ENCODE data around the gene TACSTD2.
"Not testable (repeated sequence)": the region's sequence is repeated elsewhere in the genome, so short reads cannot be mapped to it uniquely, and the experiment has no call there.

TACSTD2 gene

DNA sequence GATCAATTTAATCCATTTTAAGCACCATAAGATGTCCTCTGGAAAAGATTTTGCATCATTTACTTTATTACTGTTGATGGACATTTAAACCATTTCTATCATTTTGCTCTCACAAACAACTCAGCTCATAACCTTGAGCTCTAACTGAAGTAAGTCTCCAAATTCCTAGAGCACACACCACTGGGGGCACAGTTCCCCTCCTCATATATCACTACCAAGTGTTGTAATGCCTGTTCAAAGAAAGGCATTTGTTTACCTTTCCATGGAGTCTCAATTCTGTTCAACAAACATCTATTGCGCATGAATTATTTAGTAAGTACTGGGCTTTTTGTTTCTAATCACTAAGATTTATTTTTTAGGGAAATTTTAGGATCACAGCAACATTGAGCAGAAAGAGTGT is 21.7 kb downstream of the TACSTD2 start:
- no peak for TF ChIP-seq CTCF (IDR thresholded peaks at IDR 0.05; ENCODE audit: control insufficient read depth, insufficient read depth, low read depth, low read length, missing control alignments)
- H3K4me3 ChIP-seq (ENCODE audit: control insufficient read depth, low read depth, low read length) = no peak overlapping the region
- DNase-seq (ENCODE audit: low read depth) = no peak

DNA sequence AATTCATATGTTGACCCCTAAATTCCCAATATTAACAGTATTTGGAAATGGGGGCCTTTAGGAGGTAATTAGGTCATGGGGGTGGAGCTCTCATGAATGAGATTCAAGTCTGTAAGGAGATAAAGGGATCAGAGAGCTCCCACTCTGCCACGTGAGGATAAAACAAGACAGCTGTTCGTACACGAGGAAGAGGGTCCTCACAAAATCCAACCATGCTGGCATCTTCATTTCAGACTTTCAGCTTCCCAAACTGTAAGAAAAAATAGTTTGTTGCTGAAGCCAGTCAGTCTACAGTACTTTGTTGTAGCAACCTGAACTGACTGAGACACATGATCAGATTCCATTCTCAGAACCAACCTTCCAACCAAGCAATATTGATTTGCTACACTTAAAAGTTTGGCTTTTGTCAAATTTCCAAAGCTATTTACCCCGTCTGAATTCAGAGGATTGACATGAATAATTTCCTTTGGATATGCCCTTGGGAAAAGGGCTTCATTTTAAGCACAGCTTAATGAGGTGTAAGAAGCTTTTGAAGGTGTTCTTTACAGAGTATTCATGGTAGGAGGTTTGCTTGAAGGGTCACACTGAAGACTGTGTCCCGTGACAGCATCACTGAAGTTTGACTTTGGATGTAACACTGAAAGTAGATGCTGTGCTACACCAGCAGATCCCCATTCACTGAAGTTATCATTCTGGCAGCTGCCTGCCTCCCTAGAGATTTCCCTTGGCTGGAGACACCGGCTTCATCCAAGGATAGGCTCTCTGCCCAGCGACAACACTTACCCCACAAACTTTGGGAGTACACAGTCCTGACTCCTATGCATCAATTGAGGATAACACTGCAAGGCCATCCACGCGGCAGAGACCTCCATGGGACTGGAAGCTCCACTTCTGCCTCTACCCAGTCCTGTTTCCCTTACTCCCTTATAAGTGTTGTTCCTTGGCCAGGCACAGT is 25.6 kb downstream of the TACSTD2 start:
- no peak overlapping the region for H3K4me3 ChIP-seq (ENCODE audit: control insufficient read depth, low read depth, low read length)
- DNase-seq (ENCODE audit: low read depth) = no peak
- TF ChIP-seq CTCF (IDR thresholded peaks at IDR 0.05; ENCODE audit: control insufficient read depth, insufficient read depth, low read depth, low read length, missing control alignments) = no peak

DNA sequence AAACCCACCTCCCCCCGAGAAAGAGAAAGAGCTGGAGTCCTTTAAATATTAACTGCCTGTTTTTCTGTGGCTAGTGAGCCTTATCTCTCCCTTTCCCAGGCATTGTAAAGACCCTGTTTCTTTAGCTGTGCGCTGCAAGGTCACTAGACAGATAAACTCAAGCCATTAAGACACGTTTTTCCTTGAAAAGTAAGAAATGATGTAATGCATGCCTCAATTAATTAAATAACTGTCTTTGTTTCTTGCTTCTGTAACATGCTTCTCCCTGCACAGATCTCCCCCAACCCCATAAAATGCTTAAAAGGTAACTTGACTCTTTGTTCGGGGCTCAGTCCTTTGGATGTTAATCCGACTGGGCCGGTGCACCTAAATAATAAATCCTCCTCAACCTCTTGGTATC is 27.8 kb downstream of the TACSTD2 start:
- H3K4me3 ChIP-seq (ENCODE audit: control insufficient read depth, low read depth, low read length); DNase-seq (ENCODE audit: low read depth): not testable (repeated sequence)

- DNase-seq (ENCODE audit: low read depth) = no peak
- H3K4me3 ChIP-seq (ENCODE audit: control insufficient read depth, low read depth, low read length) = no peak overlapping the region
- TF ChIP-seq CTCF (IDR thresholded peaks at IDR 0.05; ENCODE audit: control insufficient read depth, insufficient read depth, low read depth, low read length, missing control alignments) = no peak
Observed at GRCh38 chr1:58548371-58548770, 28.7 kb downstream of the TACSTD2 start.

GRCh38 chr1:58546520-58547308 is 30.3 kb downstream of the TACSTD2 start, which contains the start of gene OMA1:
Gene OMA1, minus strand, starts transcription at chr1:58546726. Its CDS starts 7,432 bp downstream, at chr1:58539294.
- TF ChIP-seq CTCF (IDR thresholded peaks at IDR 0.05; ENCODE audit: control insufficient read depth, insufficient read depth, low read depth, low read length, missing control alignments) = peak; percentile 99
- H3K4me3 ChIP-seq (ENCODE audit: control insufficient read depth, low read depth, low read length) = peak within 1 kb of the TSS; percentile 71
- DNase-seq (ENCODE audit: low read depth) = peak; percentile 88

GRCh38 chr1:58545591-58546519 is 31.2 kb downstream of the TACSTD2 start:
- peak overlapping the region; percentile 71 for H3K4me3 ChIP-seq (ENCODE audit: control insufficient read depth, low read depth, low read length)
- TF ChIP-seq CTCF (IDR thresholded peaks at IDR 0.05; ENCODE audit: control insufficient read depth, insufficient read depth, low read depth, low read length, missing control alignments) = no peak
- peak; percentile 28 for DNase-seq (ENCODE audit: low read depth)

Measured in AG09309 (cell line).